Osteoblast (primary cell): ENCODE results near the gene THSD7A. TPM values are rescaled to one million over a fixed set of nuclear protein-coding genes. Genes with fewer than 3 reads are reported as not detected.
"Not testable (repeated sequence)": the region's sequence is repeated elsewhere in the genome, so short reads cannot be mapped to it uniquely, and the experiment has no call there.

ENCODE experiments used
- DNase-seq: peaks from one replicate; pipeline ENCODE4 v3.0.0; 2011; ENCODE audit warnings: low spot score, mixed read lengths; ENCODE audit not compliant: insufficient read length; ENCODE audit errors: missing footprints
- H2AFZ ChIP-seq: 2 replicates; pipeline ENCODE4 v1.6.0; 2011; ENCODE audit warnings: mild to moderate bottlenecking, low read length
- H3K27ac ChIP-seq: 2 replicates; pipeline ENCODE4 v1.5.1; 2011; ENCODE audit warnings: mild to moderate bottlenecking, low read depth, low read length, moderate library complexity
- H3K27me3 ChIP-seq: 2 replicates; pipeline ENCODE4 v1.6.0; 2012; ENCODE audit warnings: mild to moderate bottlenecking, control low read depth, inconsistent platforms, low read length, moderate library complexity; ENCODE audit not compliant: insufficient read depth
- H3K36me3 ChIP-seq: 2 replicates; pipeline ENCODE4 v1.5.1; 2011; ENCODE audit warnings: mild to moderate bottlenecking, low read length, control low read depth, moderate library complexity; ENCODE audit not compliant: insufficient read depth
- H3K4me1 ChIP-seq: 2 replicates; pipeline ENCODE4 v1.5.1; 2011; ENCODE audit warnings: mild to moderate bottlenecking, low read length, control low read depth, moderate library complexity; ENCODE audit not compliant: insufficient read depth
- H3K4me2 ChIP-seq: 2 replicates; pipeline ENCODE4 v1.6.0; 2011; ENCODE audit warnings: mild to moderate bottlenecking, low read length; ENCODE audit not compliant: insufficient read depth
- H3K4me3 ChIP-seq: fragments of 200-600 bp; sonication (generic); 3 replicates; pipeline ENCODE4 v1.5.1; 2012; ENCODE audit warnings: mild to moderate bottlenecking, low read length, inconsistent platforms; ENCODE audit not compliant: insufficient read depth
- H3K79me2 ChIP-seq: 2 replicates; pipeline ENCODE4 v1.6.0; 2012; ENCODE audit warnings: mild to moderate bottlenecking, low read length, control low read depth, inconsistent platforms; ENCODE audit not compliant: insufficient read depth
- H3K9me3 ChIP-seq: 2 replicates; pipeline ENCODE4 v1.5.1; 2011; ENCODE audit warnings: low read depth, low read length, control low read depth
- H4K20me1 ChIP-seq: 2 replicates; pipeline ENCODE4 v1.6.0; 2012; ENCODE audit warnings: mild to moderate bottlenecking, low read length, control low read depth; ENCODE audit not compliant: insufficient read depth
- total RNA-seq: library from RNA; depleted of rRNA; stranded (reverse); fragments of >200 nt; gene quantifications from 2 replicates; pipeline ENCODE4 v1.2.3, GENCODE V29; 2012
- TF ChIP-seq, protein P1 (sequence below): IDR thresholded peaks from 2 replicates; pipeline ENCODE4 v1.5.1; 2011; ENCODE audit warnings: mild to moderate bottlenecking, low read depth, low read length, moderate library complexity; ENCODE audit errors: extremely low read depth

Gene THSD7A
- total RNA-seq, 1 donor: under 0.01 TPM

DNA sequence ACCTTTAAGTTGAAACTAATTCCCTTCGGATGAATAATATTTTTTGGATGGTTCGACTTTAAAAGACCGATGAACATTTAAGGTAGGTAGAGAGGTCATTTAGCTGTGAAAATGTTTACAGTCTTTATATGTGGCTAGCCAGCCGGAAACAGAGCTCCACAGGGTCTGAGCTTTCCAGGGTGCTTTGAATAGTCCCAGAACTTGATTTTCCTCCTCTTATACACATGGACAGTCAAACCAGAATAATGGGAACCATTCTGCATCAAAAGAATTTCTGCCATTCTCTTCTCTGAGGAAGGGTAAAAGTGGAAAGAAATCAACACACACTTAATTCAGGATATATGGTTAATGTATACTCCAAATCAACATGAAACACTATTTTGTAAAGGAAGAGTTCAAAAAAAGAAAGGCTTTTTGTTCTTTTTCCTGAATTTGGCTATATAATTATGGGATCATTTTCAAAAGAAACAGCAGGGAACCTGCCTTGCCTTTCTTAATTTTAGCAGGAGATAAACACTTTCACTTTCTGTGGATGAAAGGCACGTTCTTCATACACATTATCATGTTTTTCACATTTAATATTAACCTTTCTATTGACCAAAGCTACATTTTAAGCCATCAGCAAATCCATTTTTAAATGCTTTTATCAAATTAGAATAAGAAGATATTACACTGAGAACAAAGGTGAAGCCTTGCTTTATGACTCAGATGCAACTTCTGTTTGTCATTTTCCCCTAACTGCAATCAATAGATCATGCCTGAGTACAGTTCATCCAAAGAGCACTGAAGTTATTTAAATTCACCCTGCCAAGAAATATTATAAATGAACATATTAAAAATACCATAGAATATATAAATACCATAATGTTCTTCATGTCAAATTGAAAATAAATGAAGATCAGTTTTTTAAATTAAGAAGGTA, 307.3 kb downstream of the THSD7A start:
- H3K4me1 ChIP-seq: no peaks in the 10 kb centered on the region
- H4K20me1 ChIP-seq: no peaks in the 10 kb centered on the region
- no peak overlapping the region for H2AFZ ChIP-seq
- DNase-seq: no peak
- no peaks in the 10 kb centered on the region for H3K27me3 ChIP-seq
- no peak overlapping the region for H3K27ac ChIP-seq
- H3K9me3 ChIP-seq: no peaks in the 10 kb centered on the region
- no peak overlapping the region for H3K4me2 ChIP-seq
- H3K79me2 ChIP-seq: no peaks in the 10 kb centered on the region
- no peak overlapping the region for H3K4me3 ChIP-seq
- TF ChIP-seq, protein P1, sequence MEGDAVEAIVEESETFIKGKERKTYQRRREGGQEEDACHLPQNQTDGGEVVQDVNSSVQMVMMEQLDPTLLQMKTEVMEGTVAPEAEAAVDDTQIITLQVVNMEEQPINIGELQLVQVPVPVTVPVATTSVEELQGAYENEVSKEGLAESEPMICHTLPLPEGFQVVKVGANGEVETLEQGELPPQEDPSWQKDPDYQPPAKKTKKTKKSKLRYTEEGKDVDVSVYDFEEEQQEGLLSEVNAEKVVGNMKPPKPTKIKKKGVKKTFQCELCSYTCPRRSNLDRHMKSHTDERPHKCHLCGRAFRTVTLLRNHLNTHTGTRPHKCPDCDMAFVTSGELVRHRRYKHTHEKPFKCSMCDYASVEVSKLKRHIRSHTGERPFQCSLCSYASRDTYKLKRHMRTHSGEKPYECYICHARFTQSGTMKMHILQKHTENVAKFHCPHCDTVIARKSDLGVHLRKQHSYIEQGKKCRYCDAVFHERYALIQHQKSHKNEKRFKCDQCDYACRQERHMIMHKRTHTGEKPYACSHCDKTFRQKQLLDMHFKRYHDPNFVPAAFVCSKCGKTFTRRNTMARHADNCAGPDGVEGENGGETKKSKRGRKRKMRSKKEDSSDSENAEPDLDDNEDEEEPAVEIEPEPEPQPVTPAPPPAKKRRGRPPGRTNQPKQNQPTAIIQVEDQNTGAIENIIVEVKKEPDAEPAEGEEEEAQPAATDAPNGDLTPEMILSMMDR: no peak
- no peaks in the 10 kb centered on the region for H3K36me3 ChIP-seq

DNA sequence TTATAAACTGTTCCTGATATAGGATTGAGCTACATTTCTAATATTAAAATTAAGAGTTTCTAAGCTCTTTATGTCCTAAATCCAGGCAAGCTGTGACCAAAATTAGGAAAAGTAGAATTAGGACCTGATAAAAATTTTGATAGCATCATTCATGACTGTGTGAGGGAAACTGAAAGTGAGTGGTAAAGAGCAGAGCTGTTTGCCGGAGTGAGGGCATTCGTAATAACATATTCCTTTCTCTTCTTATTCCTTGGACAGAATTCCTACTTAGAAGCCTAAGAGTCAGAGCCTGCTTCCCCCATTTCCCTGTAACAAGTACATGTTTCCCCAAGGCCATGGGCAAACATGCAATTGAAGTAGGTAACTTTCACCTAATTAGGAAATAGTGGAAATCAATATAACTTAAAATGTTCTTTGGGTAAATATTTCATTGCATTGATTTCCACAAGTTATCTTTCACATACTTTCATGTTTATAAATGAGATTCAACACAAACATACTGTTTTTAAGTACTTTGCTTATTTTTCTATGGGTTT, 310.0 kb downstream of the THSD7A start:
- DNase-seq, H4K20me1 ChIP-seq, H3K27me3 ChIP-seq, H3K4me2 ChIP-seq, H3K4me3 ChIP-seq, H2AFZ ChIP-seq, H3K79me2 ChIP-seq, H3K36me3 ChIP-seq, H3K9me3 ChIP-seq, H3K27ac ChIP-seq, H3K4me1 ChIP-seq: not testable (repeated sequence)

DNA sequence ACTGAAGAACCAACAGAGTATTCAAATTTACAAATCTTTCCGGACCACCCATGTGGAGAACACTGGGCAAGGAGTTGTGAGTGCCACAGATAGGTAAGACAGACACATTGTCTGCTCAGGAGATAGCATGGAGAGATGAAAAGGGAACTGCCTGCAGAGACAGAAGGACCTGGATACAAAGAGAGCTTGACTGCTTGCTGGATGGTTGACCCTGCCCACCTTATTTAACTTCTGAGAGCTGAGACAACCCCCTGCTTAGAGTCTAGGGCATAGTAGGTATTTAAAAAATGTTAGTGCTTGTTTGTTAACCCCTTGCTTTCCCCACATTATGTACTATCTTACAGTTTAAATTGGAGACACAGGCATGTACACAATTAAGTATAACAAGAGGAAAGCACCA, 314.1 kb downstream of the THSD7A start:
- no peaks in the 10 kb centered on the region for H3K79me2 ChIP-seq
- TF ChIP-seq, protein P1: no peak
- DNase-seq: no peak
- H3K4me3 ChIP-seq: no peak overlapping the region
- H3K27me3 ChIP-seq: no peaks in the 10 kb centered on the region
- H3K4me1 ChIP-seq: no peaks in the 10 kb centered on the region
- no peaks in the 10 kb centered on the region for H3K9me3 ChIP-seq
- no peak overlapping the region for H3K27ac ChIP-seq
- no peak overlapping the region for H2AFZ ChIP-seq
- no peaks in the 10 kb centered on the region for H3K36me3 ChIP-seq
- no peaks in the 10 kb centered on the region for H4K20me1 ChIP-seq
- no peak overlapping the region for H3K4me2 ChIP-seq

DNA sequence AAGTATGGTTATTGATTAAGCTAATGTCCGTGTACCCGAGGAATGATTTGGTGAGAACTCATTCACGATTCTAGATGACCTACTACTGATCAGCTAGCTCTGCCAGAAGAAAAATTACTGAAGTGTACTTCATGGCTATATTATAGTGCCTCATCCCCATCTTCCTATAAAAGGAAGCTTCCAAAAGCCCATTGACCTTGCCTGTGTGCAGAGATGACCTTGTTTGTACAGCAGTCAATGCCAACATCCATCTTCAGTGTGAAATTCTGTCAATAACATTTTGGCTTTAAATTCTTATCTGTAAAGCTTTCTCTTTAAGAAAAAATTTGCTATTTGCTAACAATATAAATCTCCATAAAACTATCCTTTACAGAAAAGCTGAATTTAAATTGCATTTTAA, 315.7 kb downstream of the THSD7A start:
- H3K27ac ChIP-seq: no peak overlapping the region
- no peak overlapping the region for H2AFZ ChIP-seq
- H3K27me3 ChIP-seq: no peaks in the 10 kb centered on the region
- no peaks in the 10 kb centered on the region for H3K36me3 ChIP-seq
- H3K79me2 ChIP-seq: no peaks in the 10 kb centered on the region
- H3K9me3 ChIP-seq: no peaks in the 10 kb centered on the region
- no peak for DNase-seq
- no peak overlapping the region for H3K4me2 ChIP-seq
- H3K4me3 ChIP-seq: no peak overlapping the region
- TF ChIP-seq, protein P1: no peak
- no peaks in the 10 kb centered on the region for H4K20me1 ChIP-seq
- H3K4me1 ChIP-seq: no peaks in the 10 kb centered on the region
